Endothelial cell of umbilical vein (primary cell): ENCODE data around the gene ECSIT.

ENCODE experiments used
- CTCF ChIP-seq, 2 donors: IDR thresholded peaks; 1 replicate in 1 of 2; 2 replicates in 1 of 2; pipeline ENCODE4 v1.5.1; 2011; ENCODE audit warnings: low read length in 2 of 2, mild to moderate bottlenecking in 2 of 2, moderate library complexity in 2 of 2, control low read depth in 1 of 2, inconsistent platforms in 1 of 2, low read depth in 1 of 2; ENCODE audit not compliant: insufficient read depth in 1 of 2; ENCODE audit errors: extremely low read depth in 1 of 2
- EZH2 ChIP-seq: IDR thresholded peaks from 2 replicates; pipeline ENCODE4 v1.6.1; 2012; ENCODE audit warnings: borderline replicate concordance, low read depth, mild to moderate bottlenecking, moderate library complexity, low read length, inconsistent platforms; ENCODE audit not compliant: severe bottlenecking
- JUN ChIP-seq: IDR thresholded peaks from 2 replicates; pipeline ENCODE4 v1.6.1; 2011; ENCODE audit warnings: borderline replicate concordance, low read depth; ENCODE audit not compliant: insufficient read length, insufficient read depth
- POLR2A ChIP-seq: IDR thresholded peaks from 2 replicates; pipeline ENCODE4 v1.6.1; 2012; ENCODE audit warnings: low read depth, mild to moderate bottlenecking, control low read depth, low read length
- POLR2AphosphoS5 ChIP-seq: IDR thresholded peaks from 2 replicates; pipeline ENCODE4 v1.6.1; 2012; ENCODE audit warnings: low read depth, mild to moderate bottlenecking, control low read depth, low read length, moderate library complexity; ENCODE audit not compliant: insufficient read depth
- TF ChIP-seq, protein P1 (sequence below): IDR thresholded peaks from 2 replicates; pipeline ENCODE4 v1.6.1; 2011; ENCODE audit not compliant: insufficient read depth, insufficient read length

DNA sequence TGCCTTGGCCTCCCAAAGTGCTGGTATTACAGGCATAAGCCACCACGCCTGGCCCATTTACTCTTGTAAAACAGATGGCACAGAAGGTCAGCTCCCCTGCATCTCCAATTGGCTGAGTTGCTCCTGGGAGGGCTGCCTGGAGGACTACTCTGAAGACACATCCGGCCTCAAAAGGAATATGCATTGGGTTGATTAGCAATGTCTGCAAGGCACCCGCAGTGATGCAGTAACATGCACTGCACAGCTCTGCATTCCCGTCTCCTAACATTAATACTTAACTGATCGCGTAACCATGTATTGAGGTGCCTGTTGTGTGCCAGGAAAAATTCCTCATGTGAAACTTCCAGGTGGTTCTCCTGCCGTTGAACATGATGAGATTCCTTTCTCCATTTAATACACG, 53.1 kb downstream of the ECSIT start:
- TF ChIP-seq CTCF (IDR thresholded peaks at IDR 0.05; ENCODE audit: extremely low read depth in 1 of 2, insufficient read depth in 1 of 2, low read depth in 1 of 2, low read length in 2 of 2) (no peak), POLR2AphosphoS5 (no peak), POLR2A (no peak), EZH2 (no peak), JUN (no peak)
- TF ChIP-seq, protein P1, sequence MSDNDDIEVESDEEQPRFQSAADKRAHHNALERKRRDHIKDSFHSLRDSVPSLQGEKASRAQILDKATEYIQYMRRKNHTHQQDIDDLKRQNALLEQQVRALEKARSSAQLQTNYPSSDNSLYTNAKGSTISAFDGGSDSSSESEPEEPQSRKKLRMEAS = no peak
